NCI-H748 treated with DMSO at 0.1 percent for 48 hours (cell line): ENCODE results near the gene NGEF.
A peak's percentile ranks its signal among the peaks of the same experiment; 100 is the strongest.
"Not testable (repeated sequence)": the region's sequence is repeated elsewhere in the genome, so short reads cannot be mapped to it uniquely, and the experiment has no call there.

Experiments
- DNase-seq: peaks from one replicate; lab custom pipeline; 2025; lab: John Stamatoyannopoulos, UW

The NGEF gene

GRCh38 chr2:233013027-233013461 is at the start of gene NGEF:
Gene NGEF (minus strand): TSS chr2:233013256. CDS start chr2:232974890, 38,366 bp downstream.
- no peak for DNase-seq

- no peak for DNase-seq
These were observed 49.4 kb upstream of the NGEF start for GRCh38 chr2:233062451-233062850.

- DNase-seq: no peak
These were observed 48.8 kb upstream of the NGEF start for GRCh38 chr2:233061591-233062450.

GRCh38 chr2:233060980-233061590 is 48.0 kb upstream of the NGEF start:
- DNase-seq: no peak

- no peak for DNase-seq
These were observed 47.5 kb upstream of the NGEF start for GRCh38 chr2:233060501-233060979.

- no peak for DNase-seq
These were observed 46.9 kb upstream of the NGEF start, which contains the start of gene INPP5D for GRCh38 chr2:233059797-233060500. Gene INPP5D (plus strand): TSS chr2:233060342. CDS start chr2:233060479, 137 bp downstream.

- no peak for DNase-seq
These were observed 46.4 kb upstream of the NGEF start for GRCh38 chr2:233059547-233059796.

GRCh38 chr2:233058717-233059546 is 45.9 kb upstream of the NGEF start:
- DNase-seq: no peak

- no peak for DNase-seq
These were observed 44.0 kb upstream of the NGEF start for GRCh38 chr2:233056961-233057605.

- DNase-seq: no peak
These were observed 42.3 kb upstream of the NGEF start for GRCh38 chr2:233055362-233055761.

- peak; percentile 58 for DNase-seq
These were observed 41.1 kb upstream of the NGEF start for GRCh38 chr2:233053928-233054784.

GRCh38 chr2:233052517-233052916 is 39.5 kb upstream of the NGEF start:
- not testable (repeated sequence) for DNase-seq

GRCh38 chr2:233051241-233052149 is 38.4 kb upstream of the NGEF start:
- DNase-seq: no peak

- DNase-seq: no peak
These were observed 36.2 kb upstream of the NGEF start for GRCh38 chr2:233049194-233049761.

- DNase-seq: no peak
These were observed 35.6 kb upstream of the NGEF start for GRCh38 chr2:233048569-233049193.

GRCh38 chr2:233047667-233048066 is 34.6 kb upstream of the NGEF start:
- DNase-seq: no peak

GRCh38 chr2:233047206-233047605 is 34.1 kb upstream of the NGEF start:
- no peak for DNase-seq

- DNase-seq: no peak
These were observed 32.0 kb upstream of the NGEF start for GRCh38 chr2:233044974-233045605.
